T-cell (primary cell): ENCODE data around the gene KIAA1549. TPM values are rescaled to one million over a fixed set of nuclear protein-coding genes. Genes with fewer than 3 reads are reported as not detected.

Experiments used
- ATAC-seq, 4 experiments: fragments of 200-7000 bp in 3 of 4; fragments of 150-1000 bp in 1 of 4; cut with Tn5 transposase; replicated peaks in 1 of 4; 1 replicate in 3 of 4; 2 replicates in 1 of 4; pipeline ENCODE4 v1.10.0; 2021; ENCODE audit warnings: moderate library complexity in 3 of 4, mild to moderate bottlenecking in 2 of 4, moderate number of reproducible peaks in 1 of 4
- CTCF ChIA-PET, 2 donors: fragments of 300-600 bp; sonication (Branson Sonifier 250); formaldehyde crosslinking; loops; one replicate each; lab custom pipeline; 2022; ENCODE audit warnings: antibody characterized with exemption in 2 of 2; lab: Charles Lee
- POLR2A ChIA-PET, 2 donors: fragments of 300-600 bp; sonication (Branson Sonifier 250); formaldehyde crosslinking; loops; one replicate each; lab custom pipeline; 2022; ENCODE audit warnings: antibody characterized with exemption in 2 of 2; lab: Charles Lee
- DNase-seq, 35 experiments: peaks; one replicate each; pipeline versions ENCODE4 v3.0.0 to v3.0.0-alpha.2; 2013 to 2023
- H3K27ac ChIP-seq: one replicate; pipeline ENCODE4 v1.5.1; 2013; ENCODE audit warnings: low read length
- H3K27me3 ChIP-seq, 2 experiments: replicated peaks in 1 of 2; 1 replicate in 1 of 2; 2 replicates in 1 of 2; pipeline versions ENCODE4 v1.6.1 to v1.7.0; 2013; ENCODE audit warnings: low read length in 1 of 2, mixed read lengths in 1 of 2; ENCODE audit not compliant: control insufficient read depth in 2 of 2, insufficient read depth in 2 of 2; ENCODE audit errors: extremely low read depth in 1 of 2
- H3K36me3 ChIP-seq, 2 donors: 1 replicate in 1 of 2; 2 replicates in 1 of 2; pipeline versions ENCODE4 v1.6.1 to v1.7.0; 2013; ENCODE audit warnings: low read length in 1 of 2; ENCODE audit not compliant: control insufficient read depth in 2 of 2, insufficient read depth in 1 of 2; ENCODE audit errors: extremely low read depth in 1 of 2
- H3K4me1 ChIP-seq, 2 experiments: 1 replicate in 1 of 2; 2 replicates in 1 of 2; pipeline versions ENCODE4 v1.6.1 to v1.7.0; 2013; ENCODE audit warnings: low read length in 2 of 2, mixed read lengths in 1 of 2; ENCODE audit not compliant: insufficient read depth in 2 of 2, control insufficient read depth in 1 of 2; ENCODE audit errors: extremely low read depth in 1 of 2
- H3K4me3 ChIP-seq, 2 donors: 1 replicate in 1 of 2; 2 replicates in 1 of 2; pipeline versions ENCODE4 v1.5.1 to v1.7.0; 2013; ENCODE audit warnings: mild to moderate bottlenecking in 2 of 2, low read length in 1 of 2, moderate library complexity in 1 of 2; ENCODE audit not compliant: control insufficient read depth in 1 of 2; ENCODE audit errors: extremely low read depth in 1 of 2
- H3K9me3 ChIP-seq: 2 replicates; pipeline ENCODE4 v1.7.0; 2013
- H3K27ac Mint-ChIP-seq, 2 donors: one replicate each; pipeline ENCODE4 v1.8.0; 2020 to 2021; ENCODE audit warnings: mild to moderate bottlenecking in 2 of 2, mixed read lengths in 2 of 2
- H3K27me3 Mint-ChIP-seq, 2 donors: one replicate each; pipeline ENCODE4 v1.8.0; 2021 to 2022; ENCODE audit warnings: mixed read lengths in 2 of 2
- H3K36me3 Mint-ChIP-seq: one replicate; pipeline ENCODE4 v1.8.0; 2021; ENCODE audit warnings: mixed read lengths
- H3K4me1 Mint-ChIP-seq, 3 donors: one replicate each; pipeline ENCODE4 v1.8.0; 2020 to 2022; ENCODE audit warnings: mixed read lengths in 3 of 3, mild to moderate bottlenecking in 1 of 3
- H3K4me3 Mint-ChIP-seq, 3 donors: one replicate each; pipeline ENCODE4 v1.8.0; 2020 to 2022; ENCODE audit warnings: mild to moderate bottlenecking in 3 of 3, mixed read lengths in 3 of 3, moderate library complexity in 3 of 3
- H3K9me3 Mint-ChIP-seq, 3 donors: one replicate each; pipeline ENCODE4 v1.8.0; 2020 to 2022; ENCODE audit warnings: mixed read lengths in 3 of 3
- WGBS: methylation state at CpG from one replicate; pipeline ENCODE4 v1.1.5; 2013; ENCODE audit warnings: missing lambda C conversion rate; ENCODE audit not compliant: insufficient coverage; 5-methylcytosine and 5-hydroxymethylcytosine counted together
- total RNA-seq, 35 experiments: library from RNA in 6 of 35; stranded (reverse) in 6 of 35; fragments of 120-200 nt in 1 of 35; gene quantifications; one replicate each; pipeline versions ENCODE4 v1.2.1 to v1.2.4 and lab custom pipeline; 2013 to 2026

The KIAA1549 gene
- total RNA-seq, 5 donors from 2014 or later (not counting 1 experiment from before 2014, with no cell fraction given): 0.05 to 0.29 (median 0.15) TPM

DNA sequence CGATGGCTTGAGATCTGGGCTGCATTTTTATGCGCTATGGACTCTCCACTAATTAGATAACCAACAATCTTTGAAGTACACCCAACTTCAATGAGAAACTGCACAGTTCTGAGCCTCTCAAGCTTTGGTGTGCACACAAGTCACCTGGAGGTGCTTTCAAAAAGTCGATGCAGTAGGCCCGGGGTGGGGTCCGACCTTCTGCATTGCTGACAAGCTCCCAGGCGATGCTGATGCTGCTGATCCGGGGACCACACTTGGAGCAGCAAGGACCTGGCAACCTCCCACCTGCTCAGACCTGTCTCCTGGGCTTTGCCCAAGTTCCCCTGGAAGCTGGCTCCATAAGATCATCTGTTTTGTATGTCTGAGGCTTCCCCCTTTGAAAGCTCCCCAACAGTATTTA, 10.7 kb downstream of the KIAA1549 start:
- Mint-ChIP-seq H3K4me3 (no peak overlapping the region), H3K4me1 (no peaks in the 10 kb centered on the region), H3K36me3 (no peaks in the 10 kb centered on the region), H3K9me3 (no peaks in the 10 kb centered on the region), H3K27ac (no peak overlapping the region), H3K27me3 (peaks cover 12 to 15% of the 10 kb centered on the region in 2 donors)
- H3K27ac ChIP-seq: no peak overlapping the region
- no peaks in the 10 kb centered on the region for H3K36me3 ChIP-seq
- no peak overlapping the region for H3K4me3 ChIP-seq
- DNase-seq (no peak), ATAC-seq (no peak)
- H3K4me1 ChIP-seq: no peaks in the 10 kb centered on the region
- H3K27me3 ChIP-seq: peaks cover 0 to 18% of the 10 kb centered on the region in 2 experiments
- WGBS: 91% methylated on average over 7 of the region's 7 CpGs
- POLR2A ChIA-PET: interaction anchor here in 1 of 2 donors (0.5 kb wide), 1 partner anchor 90 kb away, joined by 10 read pairs; no protein-coding TSS in a partner anchor
- no peaks in the 10 kb centered on the region for H3K9me3 ChIP-seq
- CTCF ChIA-PET: interaction anchor here in 1 of 2 donors (0.6 kb wide), 1 partner anchor 1473 kb away, joined by 6 read pairs; no protein-coding TSS in a partner anchor

DNA sequence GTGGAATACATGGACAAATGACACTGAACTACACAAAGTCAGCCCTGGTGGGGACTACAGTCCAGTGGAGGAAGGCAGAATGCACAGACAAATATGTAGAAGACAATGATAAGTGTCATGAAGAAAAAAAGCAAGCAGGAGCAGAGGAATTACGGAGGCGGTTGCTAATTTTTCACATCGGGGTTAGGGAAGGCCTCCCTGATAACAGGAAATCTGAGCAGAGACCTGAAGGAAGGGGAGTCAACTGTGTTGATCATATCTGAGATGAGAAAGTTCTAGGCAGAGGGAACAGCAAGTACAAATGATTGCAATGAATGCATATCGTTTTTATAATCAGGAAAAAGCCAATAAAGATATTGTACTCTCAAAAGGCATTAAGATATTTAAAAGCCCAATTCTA, 14.0 kb downstream of the KIAA1549 start:
- Histone ChIP-seq H3K27ac (no peak overlapping the region), H3K4me1 (no peaks in the 10 kb centered on the region), H3K36me3 (no peaks in the 10 kb centered on the region), H3K4me3 (no peak overlapping the region), H3K27me3 (peaks cover 0 to 12% of the 10 kb centered on the region in 2 experiments), H3K9me3 (no peaks in the 10 kb centered on the region)
- CTCF ChIA-PET: no interaction called here
- Mint-ChIP-seq H3K9me3 (no peaks in the 10 kb centered on the region), H3K4me3 (no peak overlapping the region), H3K4me1 (peaks cover 4 to 15% (median 5%) of the 10 kb centered on the region in 3 donors), H3K36me3 (no peaks in the 10 kb centered on the region), H3K27ac (no peak overlapping the region), H3K27me3 (peaks cover 7 to 8% of the 10 kb centered on the region in 2 donors)
- WGBS: 78% methylated on average over 3 of the region's 4 CpGs
- ATAC-seq (no peak), DNase-seq (no peak)
- POLR2A ChIA-PET: no interaction called here

DNA sequence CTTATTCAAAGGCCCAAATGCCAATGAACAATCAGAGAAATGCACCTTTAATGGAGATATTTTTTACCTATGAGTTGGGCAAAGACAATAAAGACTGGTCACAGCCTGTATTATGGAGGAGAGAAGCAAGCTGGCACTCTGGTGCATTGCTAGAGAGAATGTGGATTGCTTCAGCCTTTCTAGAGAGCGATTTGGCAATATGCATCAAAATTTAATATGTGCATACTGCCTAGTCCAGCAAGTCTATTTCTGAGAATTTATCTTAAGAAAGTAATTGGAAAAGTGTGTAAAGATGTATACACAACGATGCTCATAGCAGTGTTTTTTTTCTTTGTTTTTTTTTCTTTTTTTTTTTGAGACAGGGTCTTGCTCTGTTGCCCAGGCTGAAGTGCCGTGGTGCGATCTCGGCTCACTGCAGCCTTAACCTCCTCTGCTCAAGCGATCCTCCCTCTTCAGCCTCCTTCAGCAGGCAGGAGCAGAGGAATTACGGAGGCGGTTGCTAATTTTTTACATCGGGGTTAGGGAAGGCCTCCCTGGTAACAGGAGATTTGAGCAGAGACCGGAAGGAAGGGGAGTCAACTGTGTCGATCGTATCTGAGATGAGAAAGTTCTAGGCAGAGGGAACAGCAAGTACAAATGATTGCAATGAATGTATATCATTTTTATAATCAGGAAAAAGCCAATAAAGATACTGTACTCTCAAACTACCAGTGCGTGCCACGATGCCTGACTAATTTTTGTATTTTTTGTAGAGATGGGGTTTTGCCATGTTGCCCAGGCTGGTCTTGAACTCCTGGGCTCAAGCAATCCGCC, 16.4 kb downstream of the KIAA1549 start:
- Histone ChIP-seq H3K4me3 (no peak overlapping the region), H3K9me3 (no peaks in the 10 kb centered on the region), H3K36me3 (no peaks in the 10 kb centered on the region), H3K4me1 (no peaks in the 10 kb centered on the region), H3K27ac (no peak overlapping the region), H3K27me3 (peaks cover 0 to 11% of the 10 kb centered on the region in 2 experiments)
- WGBS: 96% methylated on average over 4 of the region's 15 CpGs
- Mint-ChIP-seq H3K36me3 (no peaks in the 10 kb centered on the region), H3K27ac (no peak overlapping the region), H3K4me3 (no peak overlapping the region), H3K4me1 (peaks cover 4 to 15% (median 5%) of the 10 kb centered on the region in 3 donors), H3K9me3 (no peaks in the 10 kb centered on the region), H3K27me3 (peaks cover 3 to 4% of the 10 kb centered on the region in 2 donors)
- ChIA-PET POLR2A (no interaction called here), CTCF (no interaction called here)
- no peak for DNase-seq
- no peak for ATAC-seq

DNA sequence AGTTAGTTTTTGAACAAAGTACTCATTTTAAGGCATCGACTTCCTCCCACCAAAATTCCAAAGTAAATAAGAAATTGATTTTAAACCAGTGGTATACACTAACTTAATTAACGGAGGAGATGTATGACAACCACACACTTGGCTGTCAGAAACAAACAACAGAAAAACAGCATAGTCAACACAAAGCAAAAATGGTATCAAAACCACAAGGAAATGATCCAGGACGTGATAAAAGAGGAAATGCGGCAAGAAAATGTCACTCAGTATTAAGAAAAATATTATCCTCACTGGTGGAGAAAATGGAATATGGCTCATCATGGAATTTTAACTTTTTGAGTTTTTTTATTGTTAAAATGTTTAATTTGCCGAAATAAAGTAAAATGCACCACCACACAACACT, 17.5 kb downstream of the KIAA1549 start:
- ATAC-seq (no peak), DNase-seq (no peak)
- no peak overlapping the region for H3K4me3 ChIP-seq
- WGBS: no CpG with 5 or more reads among the region's 5 CpGs
- H3K4me1 Mint-ChIP-seq: peaks cover 4 to 15% (median 5%) of the 10 kb centered on the region in 3 donors
- H3K4me1 ChIP-seq: no peaks in the 10 kb centered on the region
- H3K4me3 Mint-ChIP-seq: no peak overlapping the region
- H3K9me3 ChIP-seq: no peaks in the 10 kb centered on the region
- no peaks in the 10 kb centered on the region for H3K36me3 ChIP-seq
- no peak overlapping the region for H3K27ac Mint-ChIP-seq
- H3K27ac ChIP-seq: no peak overlapping the region
- POLR2A ChIA-PET: no interaction called here
- H3K9me3 Mint-ChIP-seq: no peaks in the 10 kb centered on the region
- peaks cover 0 to 11% of the 10 kb centered on the region in 2 experiments for H3K27me3 ChIP-seq
- CTCF ChIA-PET: no interaction called here
- H3K36me3 Mint-ChIP-seq: no peaks in the 10 kb centered on the region
- H3K27me3 Mint-ChIP-seq: peaks cover 3 to 4% of the 10 kb centered on the region in 2 donors

DNA sequence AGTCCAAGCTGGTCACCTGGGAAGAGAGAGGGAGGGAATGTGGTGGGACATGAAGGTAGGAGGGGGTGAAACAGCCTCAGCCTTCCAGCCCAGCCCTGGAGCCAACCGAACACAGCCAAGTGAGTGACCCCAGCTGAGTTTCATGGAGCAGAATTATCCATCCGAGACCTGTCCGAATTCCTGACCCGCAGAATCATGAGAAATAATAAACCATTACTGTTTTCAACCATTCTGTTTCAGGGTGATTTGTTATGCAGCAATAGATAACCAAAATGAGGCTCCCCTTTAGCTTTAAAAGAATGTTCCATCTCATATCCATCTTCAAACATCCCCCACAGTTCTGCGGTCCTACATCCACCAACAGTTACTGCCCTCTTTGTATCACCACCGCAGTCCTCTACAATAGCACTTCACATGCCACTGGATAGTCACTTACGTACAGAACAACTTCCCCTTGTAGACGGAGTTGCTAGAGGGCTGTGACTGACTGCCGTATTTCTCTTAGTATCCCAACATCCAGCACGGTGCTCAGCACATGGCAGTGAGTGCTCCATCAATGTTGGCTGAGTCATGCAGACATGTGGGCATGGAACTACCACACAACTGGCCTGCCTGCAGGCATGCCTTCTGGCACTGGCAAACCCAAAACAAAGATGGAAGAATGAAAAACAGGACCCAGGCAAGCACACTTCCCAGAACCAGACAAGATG, 18.5 kb downstream of the KIAA1549 start:
- Histone ChIP-seq H3K27me3 (peaks cover 0 to 10% of the 10 kb centered on the region in 2 experiments), H3K27ac (no peak overlapping the region), H3K4me1 (no peaks in the 10 kb centered on the region), H3K36me3 (no peaks in the 10 kb centered on the region), H3K9me3 (no peaks in the 10 kb centered on the region), H3K4me3 (no peak overlapping the region)
- H3K9me3 Mint-ChIP-seq: no peaks in the 10 kb centered on the region
- H3K27ac Mint-ChIP-seq: no peak overlapping the region
- no peak overlapping the region for H3K4me3 Mint-ChIP-seq
- CTCF ChIA-PET: interaction anchor here in 1 of 2 donors (1.0 kb wide), 1 partner anchor 358 kb away, joined by 3 read pairs; no protein-coding TSS in a partner anchor
- peaks cover 4 to 15% (median 5%) of the 10 kb centered on the region in 3 donors for H3K4me1 Mint-ChIP-seq
- WGBS: 81% methylated on average over 9 of the region's 10 CpGs
- POLR2A ChIA-PET: interaction anchor here in 1 of 2 donors (0.6 kb wide), 1 partner anchor 96 kb away, joined by 4 read pairs; no protein-coding TSS in a partner anchor
- H3K27me3 Mint-ChIP-seq: peaks cover 3 to 4% of the 10 kb centered on the region in 2 donors
- no peaks in the 10 kb centered on the region for H3K36me3 Mint-ChIP-seq
- DNase-seq: no peak
- no peak for ATAC-seq

DNA sequence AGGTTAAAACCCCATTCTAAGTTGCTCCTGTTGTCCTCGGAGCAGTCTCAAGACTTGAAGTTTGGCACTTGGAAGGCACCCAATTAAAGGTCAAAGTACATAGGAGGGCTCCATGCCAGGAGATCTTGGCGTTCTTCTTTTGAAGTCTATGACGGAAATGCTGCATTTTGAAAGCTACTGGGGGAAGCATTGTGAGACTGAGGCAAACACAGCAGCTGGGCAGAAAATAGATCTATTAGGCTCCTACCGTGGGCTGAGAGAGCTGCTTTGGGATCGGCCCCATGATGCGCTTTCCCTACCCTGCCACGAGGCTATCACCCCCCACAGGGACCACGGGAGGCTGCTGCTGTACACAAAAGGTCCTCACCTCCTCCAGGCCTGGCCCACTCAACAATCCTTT, 20.0 kb downstream of the KIAA1549 start:
- no peak for ATAC-seq
- H3K4me1 ChIP-seq: no peaks in the 10 kb centered on the region
- peaks cover 0 to 8% of the 10 kb centered on the region in 2 experiments for H3K27me3 ChIP-seq
- no peaks in the 10 kb centered on the region for H3K9me3 ChIP-seq
- 92% methylated on average over 6 of the region's 8 CpGs for WGBS
- Mint-ChIP-seq H3K4me3 (no peak overlapping the region), H3K4me1 (peaks cover 4 to 15% (median 5%) of the 10 kb centered on the region in 3 donors), H3K27ac (no peak overlapping the region), H3K9me3 (peaks cover 0 to 5% (median under 1%) of the 10 kb centered on the region in 3 donors), H3K27me3 (peaks cover 3 to 4% of the 10 kb centered on the region in 2 donors), H3K36me3 (no peaks in the 10 kb centered on the region)
- ChIA-PET POLR2A (no interaction called here), CTCF (no interaction called here)
- no peak overlapping the region for H3K4me3 ChIP-seq
- no peaks in the 10 kb centered on the region for H3K36me3 ChIP-seq
- DNase-seq: no peak
- H3K27ac ChIP-seq: no peak overlapping the region
